HL-60 (cell line): ENCODE results near the gene TP53BP1.

Experiments used
- DNase-seq, 2 experiments: peaks; one replicate each; pipeline ENCODE4 v3.0.0-alpha.2; 2010 to 2020; ENCODE audit warnings: low read depth in 1 of 2, low spot score in 1 of 2
- H3K27ac ChIP-seq: fragments of 250-450 bp; sonication (Bioruptor Pico); replicated peaks from 2 replicates; pipeline ENCODE4 v1.5.1; 2020; ENCODE audit warnings: mild to moderate bottlenecking, moderate library complexity
- H3K27me3 ChIP-seq: fragments of 250-450 bp; sonication (Bioruptor Pico); 2 replicates; pipeline ENCODE4 v1.5.1; 2021; ENCODE audit warnings: mild to moderate bottlenecking, moderate library complexity; ENCODE audit not compliant: insufficient read depth, poor library complexity, severe bottlenecking
- H3K4me3 ChIP-seq: replicated peaks from 2 replicates; pipeline ENCODE4 v1.5.1; 2011; ENCODE audit warnings: mild to moderate bottlenecking, control low read depth, low read length; ENCODE audit not compliant: insufficient read depth
- CTCF ChIP-seq: IDR thresholded peaks from one replicate; pipeline ENCODE4 v1.5.1; 2011; ENCODE audit warnings: low read length, control low read depth, inconsistent platforms; ENCODE audit not compliant: insufficient read depth
- GABPA ChIP-seq: IDR thresholded peaks from 2 replicates; pipeline ENCODE4 v1.6.1; 2012; ENCODE audit warnings: low read depth
- POLR2AphosphoS5 ChIP-seq: IDR thresholded peaks from 2 replicates; pipeline ENCODE4 v1.6.1; 2012; ENCODE audit warnings: low read depth
- SPI1 ChIP-seq: IDR thresholded peaks from 2 replicates; pipeline ENCODE4 v1.6.1; 2012; ENCODE audit warnings: low read depth, mild to moderate bottlenecking, borderline replicate concordance
- TF ChIP-seq, protein P1 (sequence below): IDR thresholded peaks from 2 replicates; pipeline ENCODE4 v1.6.1; 2012; ENCODE audit warnings: low read depth; ENCODE audit not compliant: insufficient replicate concordance

Gene TP53BP1

GRCh38 chr15:43410572-43411214, 82.3 kb downstream of the TP53BP1 start:
- Histone ChIP-seq H3K27me3 (no peaks in the 10 kb centered on the region), H3K27ac (no peak overlapping the region), H3K4me3 (no peak overlapping the region)
- DNase-seq = no peak
- TF ChIP-seq SPI1 (no peak), POLR2AphosphoS5 (no peak), CTCF (no peak), GABPA (no peak)
- TF ChIP-seq, protein P1, sequence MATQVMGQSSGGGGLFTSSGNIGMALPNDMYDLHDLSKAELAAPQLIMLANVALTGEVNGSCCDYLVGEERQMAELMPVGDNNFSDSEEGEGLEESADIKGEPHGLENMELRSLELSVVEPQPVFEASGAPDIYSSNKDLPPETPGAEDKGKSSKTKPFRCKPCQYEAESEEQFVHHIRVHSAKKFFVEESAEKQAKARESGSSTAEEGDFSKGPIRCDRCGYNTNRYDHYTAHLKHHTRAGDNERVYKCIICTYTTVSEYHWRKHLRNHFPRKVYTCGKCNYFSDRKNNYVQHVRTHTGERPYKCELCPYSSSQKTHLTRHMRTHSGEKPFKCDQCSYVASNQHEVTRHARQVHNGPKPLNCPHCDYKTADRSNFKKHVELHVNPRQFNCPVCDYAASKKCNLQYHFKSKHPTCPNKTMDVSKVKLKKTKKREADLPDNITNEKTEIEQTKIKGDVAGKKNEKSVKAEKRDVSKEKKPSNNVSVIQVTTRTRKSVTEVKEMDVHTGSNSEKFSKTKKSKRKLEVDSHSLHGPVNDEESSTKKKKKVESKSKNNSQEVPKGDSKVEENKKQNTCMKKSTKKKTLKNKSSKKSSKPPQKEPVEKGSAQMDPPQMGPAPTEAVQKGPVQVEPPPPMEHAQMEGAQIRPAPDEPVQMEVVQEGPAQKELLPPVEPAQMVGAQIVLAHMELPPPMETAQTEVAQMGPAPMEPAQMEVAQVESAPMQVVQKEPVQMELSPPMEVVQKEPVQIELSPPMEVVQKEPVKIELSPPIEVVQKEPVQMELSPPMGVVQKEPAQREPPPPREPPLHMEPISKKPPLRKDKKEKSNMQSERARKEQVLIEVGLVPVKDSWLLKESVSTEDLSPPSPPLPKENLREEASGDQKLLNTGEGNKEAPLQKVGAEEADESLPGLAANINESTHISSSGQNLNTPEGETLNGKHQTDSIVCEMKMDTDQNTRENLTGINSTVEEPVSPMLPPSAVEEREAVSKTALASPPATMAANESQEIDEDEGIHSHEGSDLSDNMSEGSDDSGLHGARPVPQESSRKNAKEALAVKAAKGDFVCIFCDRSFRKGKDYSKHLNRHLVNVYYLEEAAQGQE = no peak

- H3K27me3 ChIP-seq = no peaks in the 10 kb centered on the region
- H3K27ac ChIP-seq = no peak overlapping the region
- no peak for DNase-seq
- no peak for TF ChIP-seq POLR2AphosphoS5
- no peak for TF ChIP-seq SPI1
- no peak for TF ChIP-seq GABPA
- TF ChIP-seq CTCF = no peak
- TF ChIP-seq, protein P1 = no peak
- no peak overlapping the region for H3K4me3 ChIP-seq
Measured at GRCh38 chr15:43408789-43409188, 84.2 kb downstream of the TP53BP1 start.

GRCh38 chr15:43406808-43407207, 86.1 kb downstream of the TP53BP1 start:
- Histone ChIP-seq H3K27me3 (no peaks in the 10 kb centered on the region), H3K27ac (no peak overlapping the region), H3K4me3 (no peak overlapping the region)
- no peak for DNase-seq
- TF ChIP-seq, protein P1 = no peak
- TF ChIP-seq POLR2AphosphoS5 (0 out of 2 replicates have a peak, but pooled peaks have one; percentile 17), CTCF (no peak)
